CD4-positive, alpha-beta memory T cell (primary cell): Measurements from ENCODE around the gene NUP214. TPM values are rescaled to one million over a fixed set of nuclear protein-coding genes. Genes with fewer than 3 reads are reported as not detected.

Source experiments
- CTCF ChIA-PET: fragments of 350-600 bp; sonication (Branson Sonifier 250); formaldehyde crosslinking; loops from one replicate; lab custom pipeline; 2021; ENCODE audit warnings: inconsistent platforms; ENCODE audit not compliant: partially characterized antibody; lab: Charles Lee
- POLR2A ChIA-PET: fragments of 350-600 bp; sonication (Branson Sonifier 250); formaldehyde crosslinking; loops from one replicate; lab custom pipeline; 2021; ENCODE audit not compliant: partially characterized antibody; lab: Charles Lee
- DNase-seq, 5 donors: peaks; one replicate each; pipeline versions ENCODE4 v3.0.0 to v3.0.0-alpha.2; 2020 to 2022; ENCODE audit warnings: mixed read lengths in 1 of 5
- H3K27ac ChIP-seq: one replicate; pipeline ENCODE4 v1.7.0; 2013; ENCODE audit warnings: low read depth, low read length
- H3K27me3 ChIP-seq: 2 replicates; pipeline ENCODE4 v1.7.0; 2013; ENCODE audit warnings: mild to moderate bottlenecking, low read length, moderate library complexity; ENCODE audit not compliant: insufficient read depth
- H3K36me3 ChIP-seq: 2 replicates; pipeline ENCODE4 v1.7.0; 2013; ENCODE audit warnings: mild to moderate bottlenecking, low read length, moderate library complexity; ENCODE audit not compliant: insufficient read depth
- H3K4me1 ChIP-seq: 2 replicates; pipeline ENCODE4 v1.7.0; 2013; ENCODE audit warnings: mild to moderate bottlenecking, low read length, moderate library complexity; ENCODE audit not compliant: insufficient read depth
- H3K4me3 ChIP-seq, 2 donors: one replicate each; pipeline ENCODE4 v1.7.0; 2013; ENCODE audit warnings: low read length in 2 of 2, mild to moderate bottlenecking in 1 of 2
- H3K9me3 ChIP-seq, 2 donors: one replicate each; pipeline ENCODE4 v1.7.0; 2013; ENCODE audit warnings: low read length in 2 of 2, control low read depth in 1 of 2; ENCODE audit not compliant: control insufficient read depth in 1 of 2
- H3K27ac Mint-ChIP-seq, 7 donors: one replicate each; pipeline ENCODE4 v1.8.0; 2020 to 2021; ENCODE audit warnings: mixed read lengths in 7 of 7, mild to moderate bottlenecking in 6 of 7, inconsistent platforms in 3 of 7, moderate library complexity in 3 of 7
- H3K27me3 Mint-ChIP-seq, 2 donors: one replicate each; pipeline ENCODE4 v1.8.0; 2020 to 2021; ENCODE audit warnings: mixed read lengths in 2 of 2
- H3K36me3 Mint-ChIP-seq, 2 donors: one replicate each; pipeline ENCODE4 v1.8.0; 2020 to 2021; ENCODE audit warnings: mixed read lengths in 2 of 2, inconsistent platforms in 1 of 2, mild to moderate bottlenecking in 1 of 2
- H3K4me1 Mint-ChIP-seq, 4 donors: one replicate each; pipeline ENCODE4 v1.8.0; 2020 to 2021; ENCODE audit warnings: mixed read lengths in 4 of 4, mild to moderate bottlenecking in 1 of 4
- H3K4me3 Mint-ChIP-seq, 8 donors: one replicate each; pipeline ENCODE4 v1.8.0; 2020 to 2021; ENCODE audit warnings: mixed read lengths in 8 of 8, mild to moderate bottlenecking in 7 of 8, moderate library complexity in 6 of 8, inconsistent platforms in 3 of 8
- H3K9me3 Mint-ChIP-seq, 8 donors: one replicate each; pipeline ENCODE4 v1.8.0; 2020 to 2021; ENCODE audit warnings: mixed read lengths in 8 of 8, mild to moderate bottlenecking in 5 of 8, inconsistent platforms in 3 of 8, moderate library complexity in 1 of 8
- intact Hi-C: fragments of 100-400 bp; cut with micrococcal nuclease; formaldehyde crosslinking; loops from one replicate; pipeline ENCODE4 v1.15.1; 2023
- polyA plus RNA-seq, 2 donors: library from polyadenylated mRNA; unstranded; fragments of 300-500 nt; fragmentation: Illumina TruSeq; gene quantifications; one replicate each; pipeline ENCODE4 v1.2.3, GENCODE V29; 2021
- total RNA-seq, 2 experiments: library from RNA; stranded (reverse); gene quantifications; one replicate each; pipeline ENCODE4 v1.2.3, GENCODE V29; 2021

The NUP214 gene
- total and polyA plus RNA-seq, 4 experiments from 2014 or later = 6.6 to 79.5 (median 47.2) TPM

DNA sequence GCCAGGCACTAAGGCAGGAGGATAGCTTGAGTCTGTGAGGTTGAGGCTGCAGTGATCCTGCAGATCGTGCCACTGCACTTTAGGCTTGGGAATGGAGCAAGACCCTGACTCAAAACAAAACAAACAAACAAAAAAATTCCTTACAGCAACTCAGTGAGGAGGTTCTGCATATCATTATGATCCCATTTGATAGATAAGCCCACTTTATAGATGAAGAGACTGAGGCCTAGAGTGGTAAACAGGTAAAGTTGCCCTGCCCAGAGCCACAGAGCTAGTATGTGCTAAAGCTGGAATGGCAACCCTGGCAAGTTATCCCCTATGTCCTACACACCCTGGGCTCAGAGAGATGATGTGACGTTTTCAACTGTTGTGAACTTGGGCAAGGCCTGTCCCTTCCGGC, 21.9 kb upstream of the NUP214 start:
- Histone ChIP-seq H3K4me1 (peaks cover 7% of the 10 kb centered on the region), H3K27ac (no peak overlapping the region), H3K9me3 (no peaks in the 10 kb centered on the region), H3K4me3 (no peak overlapping the region), H3K27me3 (no peaks in the 10 kb centered on the region), H3K36me3 (no peaks in the 10 kb centered on the region)
- Mint-ChIP-seq H3K36me3 (no peaks in the 10 kb centered on the region), H3K9me3 (peaks cover 0 to 2% (median 0%) of the 10 kb centered on the region in 8 donors), H3K4me3 (no peak overlapping the region), H3K27me3 (peaks cover 0 to 3% of the 10 kb centered on the region in 2 donors), H3K27ac (no peak overlapping the region), H3K4me1 (peaks cover 0 to 4% (median 0%) of the 10 kb centered on the region in 4 donors)
- DNase-seq = no peak
- POLR2A ChIA-PET = no interaction called here
- intact Hi-C loops = no loop called here
- CTCF ChIA-PET = no interaction called here

DNA sequence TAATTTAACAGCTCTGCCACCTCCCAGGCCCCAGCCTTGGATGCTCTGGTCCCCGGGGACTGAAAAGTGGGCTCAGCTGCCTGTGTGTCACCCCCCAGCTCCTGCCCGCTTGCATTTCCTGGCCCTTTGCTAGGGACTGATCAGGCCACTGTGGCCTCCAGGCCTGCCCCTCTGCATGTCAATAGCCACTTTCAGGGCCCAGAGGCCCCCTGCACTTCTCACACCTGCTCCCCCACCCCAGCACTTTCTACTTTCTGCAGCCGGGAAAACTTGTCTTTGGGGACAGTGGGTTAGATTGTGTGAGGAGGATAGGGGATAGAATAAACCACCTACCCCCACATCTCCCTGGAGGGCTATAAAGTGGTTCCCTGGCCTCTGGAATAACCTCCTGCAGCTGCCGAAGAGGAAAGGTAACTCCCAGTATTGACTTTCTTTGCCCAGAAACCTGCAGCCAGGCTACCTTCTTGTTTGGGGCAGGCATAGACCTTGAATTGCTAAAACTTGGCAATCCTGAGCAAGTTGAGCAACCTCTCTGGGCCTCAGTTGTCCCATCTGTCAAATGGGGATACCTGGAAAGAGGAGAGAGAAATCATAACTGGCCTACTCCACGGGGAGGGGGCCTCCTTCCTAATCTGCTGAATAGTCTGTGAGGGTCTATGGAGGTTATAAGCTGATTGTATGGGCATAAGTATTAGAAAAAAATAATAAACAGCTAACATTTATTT, 21.2 kb upstream of the NUP214 start:
- CTCF ChIA-PET = no interaction called here
- Histone ChIP-seq H3K4me1 (peaks cover 7% of the 10 kb centered on the region), H3K27me3 (no peaks in the 10 kb centered on the region), H3K9me3 (no peaks in the 10 kb centered on the region), H3K4me3 (no peak overlapping the region), H3K36me3 (no peaks in the 10 kb centered on the region), H3K27ac (no peak overlapping the region)
- POLR2A ChIA-PET = no interaction called here
- Mint-ChIP-seq H3K9me3 (peaks cover 0 to 2% (median 0%) of the 10 kb centered on the region in 8 donors), H3K4me1 (peaks cover 0 to under 1% (median 0%) of the 10 kb centered on the region in 4 donors), H3K4me3 (no peak overlapping the region), H3K27me3 (peaks cover 0 to 3% of the 10 kb centered on the region in 2 donors), H3K36me3 (no peaks in the 10 kb centered on the region), H3K27ac (no peak overlapping the region)
- intact Hi-C loops = no loop called here
- DNase-seq = no peak

DNA sequence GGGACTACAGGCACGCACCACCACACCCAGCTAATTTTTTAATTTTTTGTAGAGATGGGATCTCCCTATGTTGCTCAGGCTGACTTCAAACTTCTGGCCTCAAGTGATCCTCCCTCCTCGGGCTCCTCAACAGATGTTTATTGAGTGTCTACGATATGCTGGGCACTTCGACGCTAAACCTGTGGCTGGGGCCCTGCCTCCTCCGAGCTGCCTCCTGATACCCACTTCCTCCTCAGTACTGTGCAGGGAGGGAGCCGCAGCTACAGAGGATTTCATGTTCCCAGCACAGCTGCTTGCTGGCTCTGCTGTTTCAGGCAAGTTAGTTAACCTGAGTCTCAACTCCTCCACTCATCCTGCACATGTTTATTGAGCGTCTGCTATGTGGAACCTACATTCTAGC, 19.4 kb upstream of the NUP214 start:
- CTCF ChIA-PET = no interaction called here
- H3K27ac ChIP-seq = no peak overlapping the region
- no peak for DNase-seq
- no peaks in the 10 kb centered on the region for H3K9me3 ChIP-seq
- H3K27ac Mint-ChIP-seq = no peak overlapping the region
- no peaks in the 10 kb centered on the region for H3K27me3 ChIP-seq
- H3K36me3 Mint-ChIP-seq = no peaks in the 10 kb centered on the region
- peaks cover 7% of the 10 kb centered on the region for H3K4me1 ChIP-seq
- peaks cover 0 to 2% (median 0%) of the 10 kb centered on the region in 8 donors for H3K9me3 Mint-ChIP-seq
- intact Hi-C loops = no loop called here
- POLR2A ChIA-PET = no interaction called here
- H3K27me3 Mint-ChIP-seq = peaks cover 2 to 3% of the 10 kb centered on the region in 2 donors
- H3K4me1 Mint-ChIP-seq = no peaks in the 10 kb centered on the region
- H3K4me3 Mint-ChIP-seq = no peak overlapping the region
- no peak overlapping the region for H3K4me3 ChIP-seq
- H3K36me3 ChIP-seq = no peaks in the 10 kb centered on the region

DNA sequence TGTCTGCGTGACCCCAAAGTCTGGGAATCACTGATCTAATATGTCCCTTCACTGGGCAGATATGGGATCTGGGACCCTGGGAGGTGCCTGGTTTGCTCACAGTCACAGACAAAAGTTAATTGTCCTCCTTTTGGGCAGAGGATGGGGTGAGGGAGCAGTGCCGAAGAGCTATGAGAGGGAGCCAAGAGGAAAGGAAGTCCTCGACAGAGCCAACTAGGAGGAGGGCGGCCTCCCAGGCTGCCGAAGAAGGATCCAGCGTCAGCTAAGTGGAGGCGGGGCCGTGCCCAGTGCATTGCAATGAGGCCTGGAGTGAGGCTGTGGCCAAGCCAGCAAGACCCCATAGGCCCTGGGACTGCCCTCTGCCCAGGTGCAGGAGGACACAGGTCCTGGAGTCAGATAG, 17.6 kb upstream of the NUP214 start:
- Mint-ChIP-seq H3K27me3 (peaks cover 2 to 3% of the 10 kb centered on the region in 2 donors), H3K9me3 (peaks cover 0 to 2% (median 0%) of the 10 kb centered on the region in 8 donors), H3K36me3 (no peaks in the 10 kb centered on the region), H3K4me1 (no peaks in the 10 kb centered on the region), H3K4me3 (no peak overlapping the region), H3K27ac (no peak overlapping the region)
- ChIA-PET POLR2A (no interaction called here), CTCF (no interaction called here)
- H3K4me3 ChIP-seq = no peak overlapping the region
- no peak for DNase-seq
- peaks cover 4% of the 10 kb centered on the region for H3K27me3 ChIP-seq
- intact Hi-C loops = no loop called here
- H3K9me3 ChIP-seq = no peaks in the 10 kb centered on the region
- peaks cover 2% of the 10 kb centered on the region for H3K4me1 ChIP-seq
- H3K27ac ChIP-seq = no peak overlapping the region
- H3K36me3 ChIP-seq = no peaks in the 10 kb centered on the region

DNA sequence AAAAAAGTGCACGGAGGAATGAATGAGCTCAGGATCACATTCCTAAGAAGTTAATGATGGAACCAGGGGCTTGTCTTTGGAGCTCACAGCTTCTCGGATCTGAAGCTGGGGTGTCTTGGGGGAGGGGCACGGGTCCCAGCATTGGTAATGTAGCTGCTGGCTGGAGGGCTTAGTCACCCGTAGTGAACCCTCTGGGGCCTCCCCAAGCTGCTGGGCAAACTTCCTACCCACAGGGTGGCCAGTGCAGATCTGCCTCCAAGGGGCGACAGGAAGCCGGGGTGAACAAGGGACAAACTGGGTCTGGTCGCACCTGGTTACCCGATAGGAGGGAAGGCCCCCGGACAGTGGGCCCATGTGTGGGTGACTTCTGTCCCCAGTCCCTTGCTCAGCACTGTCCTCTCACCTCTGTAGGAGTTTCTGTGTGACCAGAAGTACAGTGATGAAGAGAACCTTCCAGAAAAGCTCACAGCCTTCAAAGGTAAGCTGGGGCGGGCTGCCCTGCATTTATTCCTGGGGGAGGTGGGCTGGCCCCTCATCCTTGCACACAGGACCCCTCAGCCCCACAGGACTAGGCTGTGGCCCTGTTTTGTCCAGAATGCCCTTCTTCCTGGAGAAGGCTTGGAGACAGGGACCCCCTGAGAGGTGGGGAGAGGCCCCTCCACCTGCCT, 14.1 kb upstream of the NUP214 start:
- Histone ChIP-seq H3K9me3 (no peaks in the 10 kb centered on the region), H3K27ac (no peak overlapping the region), H3K4me3 (no peak overlapping the region), H3K4me1 (no peaks in the 10 kb centered on the region), H3K36me3 (no peaks in the 10 kb centered on the region), H3K27me3 (peaks cover 5% of the 10 kb centered on the region)
- no peaks in the 10 kb centered on the region for H3K9me3 Mint-ChIP-seq
- H3K4me1 Mint-ChIP-seq = no peaks in the 10 kb centered on the region
- ChIA-PET POLR2A (interaction anchor here (0.6 to 0.7 kb wide), 2 partner anchors 12 to 1125 kb away, joined by 3 read pairs; no protein-coding TSS in a partner anchor), CTCF (no interaction called here)
- intact Hi-C loops = no loop called here
- no peak overlapping the region for H3K4me3 Mint-ChIP-seq
- no peak for DNase-seq
- no peaks in the 10 kb centered on the region for H3K36me3 Mint-ChIP-seq
- no peak overlapping the region for H3K27ac Mint-ChIP-seq
- peaks cover 0 to 2% of the 10 kb centered on the region in 2 donors for H3K27me3 Mint-ChIP-seq

DNA sequence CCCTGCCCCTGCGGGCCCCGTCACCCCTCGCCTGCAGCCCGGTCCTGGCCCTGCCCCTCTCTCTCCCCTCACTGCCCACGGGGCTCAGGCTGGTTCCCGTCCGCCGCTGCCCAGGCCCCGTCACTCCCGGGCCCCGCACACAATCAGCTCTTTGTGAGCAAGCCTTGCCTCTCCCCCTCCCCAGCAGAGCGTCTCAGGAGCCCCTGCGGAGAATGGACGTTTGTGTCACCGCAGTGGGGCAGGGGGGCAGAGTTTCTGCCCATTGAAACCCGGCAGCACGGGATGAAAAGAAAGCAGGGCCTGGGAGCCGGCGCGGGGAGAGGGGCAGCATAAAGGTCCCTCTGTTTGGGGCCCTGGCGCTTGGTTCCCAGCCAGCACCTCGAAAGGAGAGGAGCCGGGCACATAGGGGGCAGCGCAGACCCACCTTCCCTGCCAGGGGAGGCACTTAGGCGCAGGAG, 13.5 kb upstream of the NUP214 start:
- H3K36me3 Mint-ChIP-seq = no peaks in the 10 kb centered on the region
- H3K4me3 ChIP-seq = no peak overlapping the region
- H3K4me3 Mint-ChIP-seq = no peak overlapping the region
- intact Hi-C loops = no loop called here
- no peaks in the 10 kb centered on the region for H3K9me3 Mint-ChIP-seq
- DNase-seq = no peak
- H3K36me3 ChIP-seq = no peaks in the 10 kb centered on the region
- H3K27ac Mint-ChIP-seq = no peak overlapping the region
- peaks cover 8% of the 10 kb centered on the region for H3K27me3 ChIP-seq
- H3K9me3 ChIP-seq = no peaks in the 10 kb centered on the region
- no peak overlapping the region for H3K27ac ChIP-seq
- H3K27me3 Mint-ChIP-seq = peaks cover 0 to 2% of the 10 kb centered on the region in 2 donors
- H3K4me1 Mint-ChIP-seq = no peaks in the 10 kb centered on the region
- CTCF ChIA-PET = no interaction called here
- no peaks in the 10 kb centered on the region for H3K4me1 ChIP-seq
- POLR2A ChIA-PET = no interaction called here

DNA sequence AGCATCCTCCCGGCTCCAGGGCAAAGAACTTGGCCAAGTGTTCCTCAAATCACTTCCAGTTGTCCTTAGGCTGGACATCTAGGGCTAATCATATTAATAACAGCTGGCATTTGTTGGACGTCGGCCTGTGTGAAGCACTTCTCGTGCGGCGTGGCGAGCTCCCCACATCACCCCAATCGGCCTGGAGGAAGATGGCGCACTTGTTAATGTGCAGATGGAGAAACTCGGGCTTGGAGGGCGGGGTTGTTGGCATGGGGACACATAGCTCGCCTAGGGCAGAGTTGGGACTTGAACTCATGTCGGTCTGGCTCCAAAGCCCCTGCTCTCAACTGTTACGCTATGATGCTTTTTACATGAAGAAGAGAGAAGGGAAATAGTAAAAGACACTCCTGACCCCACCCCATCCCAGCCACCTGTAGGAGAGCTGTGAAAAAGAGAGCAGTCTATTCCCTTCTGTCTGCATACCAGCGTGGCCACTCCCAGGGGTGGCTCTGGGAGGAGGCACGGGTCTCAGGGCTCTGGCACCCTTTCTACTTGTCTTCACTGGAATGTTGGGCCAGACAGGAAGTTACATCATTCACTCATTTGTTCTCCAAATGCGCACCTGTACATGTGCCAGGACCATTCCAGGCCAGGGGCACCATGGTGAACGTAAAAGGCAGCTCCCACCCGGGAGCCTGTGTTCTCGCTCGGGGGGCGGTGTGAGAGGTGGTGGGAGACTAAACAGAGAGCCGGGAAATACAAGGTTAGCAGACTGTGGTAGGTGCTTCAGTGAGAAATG, 12.8 kb upstream of the NUP214 start:
- CTCF ChIA-PET = no interaction called here

More for the DNA sequence above, 12.8 kb upstream of the NUP214 start:
- H3K27me3 ChIP-seq = peaks cover 8% of the 10 kb centered on the region
- H3K4me1 ChIP-seq = no peaks in the 10 kb centered on the region
- no peak for DNase-seq
- POLR2A ChIA-PET = no interaction called here
- H3K4me3 Mint-ChIP-seq = no peak overlapping the region
- H3K27ac Mint-ChIP-seq = no peak overlapping the region
- no peaks in the 10 kb centered on the region for H3K36me3 ChIP-seq
- no peak overlapping the region for H3K4me3 ChIP-seq
- no peaks in the 10 kb centered on the region for H3K9me3 Mint-ChIP-seq
- intact Hi-C loops = no loop called here
- no peak overlapping the region for H3K27ac ChIP-seq
- no peaks in the 10 kb centered on the region for H3K9me3 ChIP-seq
- H3K27me3 Mint-ChIP-seq = peaks cover 2 to 4% of the 10 kb centered on the region in 2 donors
- H3K36me3 Mint-ChIP-seq = no peaks in the 10 kb centered on the region
- no peaks in the 10 kb centered on the region for H3K4me1 Mint-ChIP-seq
